Type B pancreatic cell (in vitro differentiated cells): ENCODE data around the gene LARGE1. TPM values are rescaled to one million over a fixed set of nuclear protein-coding genes. Genes with fewer than 3 reads are reported as not detected.
A peak's percentile ranks its signal among the peaks of the same experiment; 100 is the strongest.

ENCODE experiments used
- DNase-seq: peaks from one replicate; pipeline ENCODE4 v3.0.0; 2021; ENCODE audit warnings: mixed read lengths; ENCODE audit not compliant: unreplicated experiment; ENCODE audit errors: extremely low spot score
- H3K27ac Mint-ChIP-seq: 2 replicates; pipeline ENCODE4 v1.8.0; 2021; ENCODE audit warnings: mild to moderate bottlenecking, mixed read lengths
- H3K27me3 Mint-ChIP-seq: 2 replicates; pipeline ENCODE4 v1.8.0; 2021; ENCODE audit warnings: mixed read lengths
- H3K36me3 Mint-ChIP-seq: 2 replicates; pipeline ENCODE4 v1.8.0; 2021; ENCODE audit warnings: mixed read lengths
- H3K4me1 Mint-ChIP-seq: one replicate; pipeline ENCODE4 v1.8.0; 2021; ENCODE audit warnings: mixed read lengths; ENCODE audit not compliant: unreplicated experiment
- H3K4me3 Mint-ChIP-seq: 2 replicates; pipeline ENCODE4 v1.8.0; 2021; ENCODE audit warnings: mild to moderate bottlenecking, mixed read lengths
- H3K9me3 Mint-ChIP-seq: 2 replicates; pipeline ENCODE4 v1.8.0; 2021; ENCODE audit warnings: mixed read lengths
- CTCF ChIP-seq: fragments of 200-600 bp; sonication (generic); conservative IDR thresholded peaks from 2 replicates; pipeline ENCODE4 v1.5.0; 2021; ENCODE audit warnings: antibody characterized with exemption, mild to moderate bottlenecking
- total RNA-seq: library from RNA; stranded (reverse); gene quantifications from 2 replicates; pipeline ENCODE4 v1.2.1, GENCODE V29; 2021; ENCODE audit warnings: low replicate concordance

The LARGE1 gene
- total RNA-seq, 1 donor from 2014 or later: 96.6 TPM

GRCh38 chr22:33873186-33873585, 47.1 kb downstream of the LARGE1 start:
- peak overlapping the region; percentile 43 for H3K27ac Mint-ChIP-seq
- DNase-seq: no peak
- peaks cover 42% of the 10 kb centered on the region for H3K4me1 Mint-ChIP-seq
- H3K36me3 Mint-ChIP-seq: peaks cover 6% of the 10 kb centered on the region
- no peak overlapping the region for H3K4me3 Mint-ChIP-seq
- H3K27me3 Mint-ChIP-seq: no peaks in the 10 kb centered on the region
- no peaks in the 10 kb centered on the region for H3K9me3 Mint-ChIP-seq
- no peak for TF ChIP-seq CTCF

- Mint-ChIP-seq H3K4me1 (peaks cover 49% of the 10 kb centered on the region), H3K36me3 (peaks cover 7% of the 10 kb centered on the region), H3K27me3 (no peaks in the 10 kb centered on the region), H3K9me3 (no peaks in the 10 kb centered on the region), H3K27ac (no peak overlapping the region), H3K4me3 (no peak overlapping the region)
- no peak for DNase-seq
- TF ChIP-seq CTCF: no peak
Observed at GRCh38 chr22:33871935-33872334, 48.3 kb downstream of the LARGE1 start.

GRCh38 chr22:33869946-33870345, 50.3 kb downstream of the LARGE1 start:
- peak overlapping the region; percentile 50 for H3K27ac Mint-ChIP-seq
- TF ChIP-seq CTCF: no peak
- H3K36me3 Mint-ChIP-seq: peaks cover 13% of the 10 kb centered on the region
- peak overlapping the region; percentile 45 for H3K4me3 Mint-ChIP-seq
- DNase-seq: no peak
- peaks cover 45% of the 10 kb centered on the region for H3K4me1 Mint-ChIP-seq
- H3K27me3 Mint-ChIP-seq: no peaks in the 10 kb centered on the region
- no peaks in the 10 kb centered on the region for H3K9me3 Mint-ChIP-seq

GRCh38 chr22:33867971-33868370, 52.3 kb downstream of the LARGE1 start:
- no peak for DNase-seq
- Mint-ChIP-seq H3K36me3 (peaks cover 13% of the 10 kb centered on the region), H3K4me1 (peaks cover 30% of the 10 kb centered on the region), H3K27ac (no peak overlapping the region), H3K9me3 (no peaks in the 10 kb centered on the region), H3K27me3 (no peaks in the 10 kb centered on the region), H3K4me3 (no peak overlapping the region)
- no peak for TF ChIP-seq CTCF

GRCh38 chr22:33867118-33867866, 53.0 kb downstream of the LARGE1 start:
- DNase-seq: no peak
- Mint-ChIP-seq H3K4me1 (peaks cover 30% of the 10 kb centered on the region), H3K27me3 (no peaks in the 10 kb centered on the region)

More at GRCh38 chr22:33867118-33867866, 53.0 kb downstream of the LARGE1 start:
- TF ChIP-seq CTCF: no peak
- Mint-ChIP-seq H3K36me3 (peaks cover 13% of the 10 kb centered on the region), H3K27ac (no peak overlapping the region), H3K4me3 (no peak overlapping the region), H3K9me3 (no peaks in the 10 kb centered on the region)
